Measurements from ENCODE around the gene GRK2.

GRK2 gene

DNA sequence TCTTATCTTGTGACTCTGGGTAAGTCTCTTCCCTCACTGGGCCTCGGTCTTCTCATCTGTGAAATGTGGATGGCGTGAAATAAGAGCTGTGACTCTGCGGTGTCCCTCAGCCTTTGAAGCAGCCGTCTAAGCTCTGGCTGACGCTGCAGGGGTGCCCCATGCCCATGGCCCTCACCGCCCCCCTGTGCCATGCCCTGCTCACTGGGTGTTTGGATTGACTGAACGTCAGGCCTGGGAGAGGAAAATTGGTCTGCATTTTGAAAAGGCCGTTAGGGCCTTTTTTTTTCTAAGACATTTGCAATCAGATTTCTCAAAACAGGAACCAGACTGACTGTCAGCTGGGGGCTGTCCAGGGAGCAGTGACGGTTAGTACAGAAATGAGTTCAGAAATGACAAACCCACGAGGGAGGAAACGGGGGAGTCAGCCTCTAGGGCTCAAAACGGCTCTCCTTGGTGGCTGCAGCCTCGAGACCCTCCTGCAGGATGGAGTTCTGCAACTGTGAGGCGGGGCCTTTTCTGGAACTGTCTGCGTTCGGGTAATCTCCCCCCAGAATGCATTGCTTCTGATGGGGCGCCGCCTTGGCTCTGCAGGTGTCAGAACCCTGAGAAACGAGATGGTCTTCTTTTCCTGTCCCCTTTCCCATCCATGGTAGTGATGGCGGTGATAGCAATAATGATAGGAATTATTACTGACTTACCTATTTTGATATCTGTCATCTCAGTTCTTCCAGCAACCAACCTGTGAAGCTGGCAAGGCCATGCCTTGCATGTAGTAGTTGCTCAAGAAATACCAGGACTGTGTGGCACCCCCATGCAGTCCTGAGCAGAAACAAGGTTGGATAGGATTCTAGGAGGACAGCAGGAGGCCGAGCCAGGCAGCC, 2.0 kb downstream of the GRK2 start:
- H3K4me3 ChIP-seq (ENCODE audit: low read length) = peak overlapping the region; percentile 79
- no peaks in the 10 kb centered on the region for H3K27me3 ChIP-seq (ENCODE audit: low read depth, low read length)
- H3K79me2 ChIP-seq (ENCODE audit: low read length) = peaks cover 69% of the 10 kb centered on the region
- peak overlapping the region; percentile 98 for H3K4me2 ChIP-seq (ENCODE audit: low read length)
- peaks cover 46% of the 10 kb centered on the region for H3K36me3 ChIP-seq (replicated peaks; ENCODE audit: low read depth, low read length)
- H3K9me3 ChIP-seq (ENCODE audit: insufficient read depth, low read length) = no peaks in the 10 kb centered on the region
- H4K20me1 ChIP-seq (ENCODE audit: insufficient read depth, low read length) = peaks cover 50% of the 10 kb centered on the region
- peaks cover 57% of the 10 kb centered on the region for H3K4me1 ChIP-seq (ENCODE audit: low read length)
- H3K9ac ChIP-seq (ENCODE audit: low read length) = peak overlapping the region; percentile 87
- no peak for TF ChIP-seq CTCF (IDR thresholded peaks at IDR 0.05; ENCODE audit: low read depth, low read length)
- TF ChIP-seq EZH2phosphoT487 (IDR thresholded peaks at IDR 0.05; ENCODE audit: low read depth) = no peak
- H2AFZ ChIP-seq (ENCODE audit: low read depth, low read length) = no peak overlapping the region
- peak overlapping the region; percentile 97 for H3K27ac ChIP-seq (ENCODE audit: low read length)

GRCh38 chr11:67268962-67269268, 2.6 kb downstream of the GRK2 start:
- peak overlapping the region; percentile 25 for H3K9ac ChIP-seq (ENCODE audit: low read length)
- peak overlapping the region; percentile 79 for H3K4me3 ChIP-seq (ENCODE audit: low read length)
- no peaks in the 10 kb centered on the region for H3K27me3 ChIP-seq (ENCODE audit: low read depth, low read length)
- H3K4me2 ChIP-seq (ENCODE audit: low read length) = peak overlapping the region; percentile 98
- TF ChIP-seq CTCF (IDR thresholded peaks at IDR 0.05; ENCODE audit: low read depth, low read length) (no peak), EZH2phosphoT487 (IDR thresholded peaks at IDR 0.05; ENCODE audit: low read depth) (no peak)
- no peaks in the 10 kb centered on the region for H3K9me3 ChIP-seq (ENCODE audit: insufficient read depth, low read length)
- no peak overlapping the region for H2AFZ ChIP-seq (ENCODE audit: low read depth, low read length)
- peaks cover 57% of the 10 kb centered on the region for H3K4me1 ChIP-seq (ENCODE audit: low read length)
- H3K79me2 ChIP-seq (ENCODE audit: low read length) = peaks cover 75% of the 10 kb centered on the region
- peak overlapping the region; percentile 97 for H3K27ac ChIP-seq (ENCODE audit: low read length)
- H4K20me1 ChIP-seq (ENCODE audit: insufficient read depth, low read length) = peaks cover 54% of the 10 kb centered on the region
- H3K36me3 ChIP-seq (replicated peaks; ENCODE audit: low read depth, low read length) = peaks cover 46% of the 10 kb centered on the region

DNA sequence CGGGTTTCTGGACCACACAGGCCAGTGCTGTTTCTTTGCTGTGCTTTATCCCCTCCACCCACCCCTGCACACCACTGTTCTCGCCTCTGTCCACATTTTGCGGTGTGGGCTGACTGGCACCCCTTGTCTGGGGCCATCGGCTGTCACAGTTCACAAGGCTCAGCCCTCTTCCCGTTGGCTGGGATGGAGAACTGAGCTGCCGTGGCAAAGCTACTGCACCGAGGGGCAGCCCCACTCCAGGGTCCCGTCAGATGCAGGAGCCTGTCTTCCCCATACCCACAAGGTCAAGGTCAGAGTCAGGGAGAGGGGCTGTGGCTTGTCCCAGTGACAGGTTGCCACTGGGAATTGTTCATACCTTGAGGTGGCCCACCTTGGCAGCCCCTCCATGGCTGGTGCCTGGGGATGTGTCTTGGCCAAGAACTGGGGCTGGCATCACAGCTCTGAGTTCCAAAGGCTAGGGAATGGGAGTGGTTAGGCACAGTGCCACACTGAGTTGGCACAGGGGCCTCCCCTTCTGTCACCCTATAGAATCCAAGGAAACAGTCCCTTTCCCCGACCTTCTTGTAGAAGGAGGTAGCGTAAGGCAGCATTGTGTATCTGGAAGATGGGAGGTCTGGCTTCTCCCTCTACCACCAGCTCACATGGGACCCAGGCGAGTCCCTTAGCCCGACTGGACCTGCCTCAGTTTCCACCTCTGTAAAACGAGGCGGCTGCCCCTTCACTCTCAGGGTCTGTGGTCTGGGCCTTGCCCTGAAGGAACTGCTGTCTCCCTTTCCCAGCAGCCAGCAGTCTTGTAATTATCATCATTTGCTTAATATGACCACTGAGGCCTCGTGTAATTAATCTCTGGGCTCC, 3.4 kb downstream of the GRK2 start:
- H3K4me3 ChIP-seq (ENCODE audit: low read length) = peak overlapping the region; percentile 79; the same call in 1 of the 2 replicates
- peaks cover 46% of the 10 kb centered on the region for H3K36me3 ChIP-seq (replicated peaks; ENCODE audit: low read depth, low read length)
- H3K79me2 ChIP-seq (ENCODE audit: low read length) = peaks cover 82% of the 10 kb centered on the region
- peaks cover 56% of the 10 kb centered on the region for H4K20me1 ChIP-seq (ENCODE audit: insufficient read depth, low read length)
- no peak overlapping the region for H2AFZ ChIP-seq (ENCODE audit: low read depth, low read length)
- H3K27ac ChIP-seq (ENCODE audit: low read length) = no peak overlapping the region
- peak overlapping the region; percentile 7; the same call in 1 of the 2 replicates for H3K9ac ChIP-seq (ENCODE audit: low read length)
- peaks cover 57% of the 10 kb centered on the region for H3K4me1 ChIP-seq (ENCODE audit: low read length)
- H3K27me3 ChIP-seq (ENCODE audit: low read depth, low read length) = no peaks in the 10 kb centered on the region
- no peak for TF ChIP-seq EZH2phosphoT487 (IDR thresholded peaks at IDR 0.05; ENCODE audit: low read depth)
- H3K9me3 ChIP-seq (ENCODE audit: insufficient read depth, low read length) = no peaks in the 10 kb centered on the region
- H3K4me2 ChIP-seq (ENCODE audit: low read length) = peak overlapping the region; percentile 98

DNA sequence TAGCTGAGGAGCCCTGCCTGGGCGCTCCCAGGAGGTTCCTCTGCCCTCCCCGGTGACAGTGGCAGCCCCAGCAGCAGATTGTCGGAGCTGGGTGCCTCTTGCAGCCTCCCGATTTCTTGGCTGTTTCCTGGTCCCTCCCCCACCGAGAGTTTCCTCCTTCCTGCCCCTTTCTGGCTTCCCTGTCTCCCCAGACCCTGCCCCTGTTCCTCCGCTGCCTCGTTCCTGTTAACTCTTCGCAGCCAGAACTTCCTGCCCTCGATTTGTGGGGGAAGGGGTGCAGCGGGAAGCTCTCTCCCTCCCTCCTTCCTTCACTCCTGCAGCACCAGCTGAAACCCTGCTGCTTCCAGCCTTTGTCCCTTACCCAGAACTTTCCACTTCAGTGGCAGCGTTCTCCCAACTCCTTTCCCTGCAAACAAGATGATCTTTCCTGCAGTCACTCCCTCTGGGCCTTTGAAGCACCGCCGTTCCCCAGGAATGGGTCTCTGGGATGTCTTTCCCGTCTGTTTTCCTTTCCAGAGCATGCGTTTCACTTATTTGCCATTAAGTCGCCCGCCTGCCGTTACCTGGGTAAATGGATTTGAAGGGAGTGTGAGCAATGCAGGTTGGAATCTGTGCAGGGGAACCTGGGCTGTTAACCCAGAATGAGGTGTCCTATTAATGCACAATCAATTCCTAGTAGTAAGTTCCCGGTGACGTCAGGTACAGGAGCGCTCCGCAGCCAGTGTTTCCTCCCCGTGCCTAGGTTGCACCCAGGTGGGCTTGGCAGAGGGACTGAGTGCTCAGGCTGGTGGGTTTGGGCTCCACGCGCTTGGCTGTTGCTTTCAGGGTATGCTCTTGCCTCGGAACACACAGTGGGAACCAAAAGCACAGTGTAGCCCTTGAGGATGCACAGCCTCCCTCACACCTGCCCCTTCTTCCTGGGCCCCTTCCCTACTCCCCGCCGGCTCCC, 4.3 kb downstream of the GRK2 start:
- Histone ChIP-seq H3K27ac (ENCODE audit: low read length) (no peak overlapping the region), H3K79me2 (ENCODE audit: low read length) (peaks cover 91% of the 10 kb centered on the region), H3K4me2 (ENCODE audit: low read length) (peak overlapping the region; percentile 98), H3K4me1 (ENCODE audit: low read length) (peaks cover 57% of the 10 kb centered on the region), H3K9me3 (ENCODE audit: insufficient read depth, low read length) (no peaks in the 10 kb centered on the region), H3K9ac (ENCODE audit: low read length) (no peak overlapping the region), H3K36me3 (replicated peaks; ENCODE audit: low read depth, low read length) (peaks cover 46% of the 10 kb centered on the region), H3K4me3 (ENCODE audit: low read length) (no peak overlapping the region; the same call in 1 of the 2 replicates), H4K20me1 (ENCODE audit: insufficient read depth, low read length) (peaks cover 59% of the 10 kb centered on the region), H2AFZ (ENCODE audit: low read depth, low read length) (no peak overlapping the region), H3K27me3 (ENCODE audit: low read depth, low read length) (no peaks in the 10 kb centered on the region)
- no peak for TF ChIP-seq CTCF (IDR thresholded peaks at IDR 0.05; ENCODE audit: low read depth, low read length)
- no peak for TF ChIP-seq EZH2phosphoT487 (IDR thresholded peaks at IDR 0.05; ENCODE audit: low read depth)
